ENCODE measurements around the gene SUV39H1. TPM values are rescaled to one million over a fixed set of nuclear protein-coding genes. Genes with fewer than 3 reads are reported as not detected.

SUV39H1 gene
- total RNA-seq, 4 donors from 2014 or later, result 3.4 to 11.7 (median 5.1) TPM

GRCh38 chrX:48715876-48716502 lies 19.5 kb downstream of the SUV39H1 start:
- Histone ChIP-seq H3K27me3 (no peaks in the 10 kb centered on the region), H3K4me1 (no peaks in the 10 kb centered on the region), H3K27ac (no peak overlapping the region), H3K9me3 (no peaks in the 10 kb centered on the region), H3K4me3 (no peak overlapping the region), H3K36me3 (no peaks in the 10 kb centered on the region)
- TF ChIP-seq CTCF (IDR thresholded peaks at IDR 0.05) (no peak), POLR2A (IDR thresholded peaks at IDR 0.05) (no peak), POLR2AphosphoS5 (IDR thresholded peaks at IDR 0.05) (no peak), EP300 (IDR thresholded peaks at IDR 0.05) (no peak)
- 60 to 73% methylated on average over 3 to 4 of the region's 4 CpGs for WGBS, 2 donors (ENCODE audit: low coverage in 1 of 2)
- no peak for ATAC-seq

- TF ChIP-seq POLR2AphosphoS5 (IDR thresholded peaks at IDR 0.05), result no peak
- H3K4me1 ChIP-seq, result no peaks in the 10 kb centered on the region
- H3K27me3 ChIP-seq, result no peaks in the 10 kb centered on the region
- H3K27ac ChIP-seq, result no peak overlapping the region
- 48% methylated on average over 2 of the region's 2 CpGs; no CpG with 5 or more reads in 1 of the 2 donors for WGBS, 2 donors (ENCODE audit: low coverage in 1 of 2)
- no peak overlapping the region for H3K4me3 ChIP-seq
- H3K36me3 ChIP-seq, result no peaks in the 10 kb centered on the region
- ATAC-seq, result no peak
- H3K9me3 ChIP-seq, result no peaks in the 10 kb centered on the region
These were observed 23.4 kb downstream of the SUV39H1 start for GRCh38 chrX:48719958-48720357.

GRCh38 chrX:48720577-48721250 lies 24.2 kb downstream of the SUV39H1 start:
- H3K27me3 ChIP-seq, result no peaks in the 10 kb centered on the region
- H3K36me3 ChIP-seq, result no peaks in the 10 kb centered on the region
- 50% methylated on average over 1 of the region's 4 CpGs; no CpG with 5 or more reads in 1 of the 2 donors for whole genome bisulfite sequencing, 2 donors (ENCODE audit: low coverage in 1 of 2)
- no peak overlapping the region for H3K4me3 ChIP-seq
- ATAC-seq, result no peak
- H3K27ac ChIP-seq, result no peak overlapping the region
- H3K9me3 ChIP-seq, result no peaks in the 10 kb centered on the region
- TF ChIP-seq POLR2AphosphoS5 (IDR thresholded peaks at IDR 0.05) (no peak), EP300 (IDR thresholded peaks at IDR 0.05) (no peak), POLR2A (IDR thresholded peaks at IDR 0.05) (no peak), CTCF (IDR thresholded peaks at IDR 0.05) (no peak)
- no peaks in the 10 kb centered on the region for H3K4me1 ChIP-seq

- no peaks in the 10 kb centered on the region for H3K36me3 ChIP-seq
- no peak for ATAC-seq
- H3K9me3 ChIP-seq, result no peaks in the 10 kb centered on the region
- H3K4me3 ChIP-seq, result no peak overlapping the region
- TF ChIP-seq POLR2A (IDR thresholded peaks at IDR 0.05) (no peak), POLR2AphosphoS5 (IDR thresholded peaks at IDR 0.05) (no peak), EP300 (IDR thresholded peaks at IDR 0.05) (no peak), CTCF (IDR thresholded peaks at IDR 0.05) (no peak)
- H3K27me3 ChIP-seq, result no peaks in the 10 kb centered on the region
- H3K27ac ChIP-seq, result no peak overlapping the region
- H3K4me1 ChIP-seq, result no peaks in the 10 kb centered on the region
These were observed 25.4 kb downstream of the SUV39H1 start for GRCh38 chrX:48721916-48722315.

GRCh38 chrX:48726596-48726995 lies 30.1 kb downstream of the SUV39H1 start:
- no peak overlapping the region for H3K27ac ChIP-seq
- ATAC-seq, result no peak
- TF ChIP-seq POLR2AphosphoS5 (IDR thresholded peaks at IDR 0.05) (no peak), EP300 (IDR thresholded peaks at IDR 0.05) (no peak), POLR2A (IDR thresholded peaks at IDR 0.05) (no peak), CTCF (IDR thresholded peaks at IDR 0.05) (no peak)

More at GRCh38 chrX:48726596-48726995, 30.1 kb downstream of the SUV39H1 start:
- Histone ChIP-seq H3K4me3 (no peak overlapping the region), H3K36me3 (no peaks in the 10 kb centered on the region), H3K9me3 (no peaks in the 10 kb centered on the region), H3K27me3 (no peaks in the 10 kb centered on the region), H3K4me1 (no peaks in the 10 kb centered on the region)
- WGBS, 2 donors (ENCODE audit: low coverage in 1 of 2), result 60% methylated on average over 1 of the region's 2 CpGs

Data from gastroesophageal sphincter (tissue), 4 donors.